Activated naive CD4-positive, alpha-beta T cell treated with anti-CD3 and anti-CD28 coated beads for 36 hours (primary cell): Measurements from ENCODE around the gene CEACAM21. TPM values are rescaled to one million over a fixed set of nuclear protein-coding genes. Genes with fewer than 3 reads are reported as not detected.
A peak's percentile ranks its signal among the peaks of the same experiment; 100 is the strongest.

Source experiments
- CTCF ChIA-PET: fragments of 350-600 bp; sonication (Branson Sonifier 250); formaldehyde crosslinking; loops from one replicate; lab custom pipeline; 2021; ENCODE audit warnings: antibody characterized with exemption; lab: Charles Lee
- DNase-seq: peaks from one replicate; pipeline ENCODE4 v3.0.0-alpha.2; 2020
- H3K27ac Mint-ChIP-seq: one replicate; pipeline ENCODE4 v1.8.0; 2021; ENCODE audit warnings: mild to moderate bottlenecking, mixed read lengths
- H3K27me3 Mint-ChIP-seq: one replicate; pipeline ENCODE4 v1.8.0; 2021; ENCODE audit warnings: low read depth, mixed read lengths
- H3K36me3 Mint-ChIP-seq: one replicate; pipeline ENCODE4 v1.8.0; 2021; ENCODE audit warnings: low read depth, mixed read lengths
- H3K4me1 Mint-ChIP-seq: one replicate; pipeline ENCODE4 v1.8.0; 2021; ENCODE audit warnings: low read depth, mixed read lengths
- H3K4me3 Mint-ChIP-seq: one replicate; pipeline ENCODE4 v1.8.0; 2021; ENCODE audit warnings: mild to moderate bottlenecking, moderate library complexity, mixed read lengths
- H3K9me3 Mint-ChIP-seq: one replicate; pipeline ENCODE4 v1.8.0; 2021; ENCODE audit warnings: mixed read lengths
- intact Hi-C: fragments of 100-400 bp; cut with micrococcal nuclease; formaldehyde crosslinking; loops from one replicate; pipeline ENCODE4 v1.15.1; 2023
- total RNA-seq, 2 experiments: library from RNA; stranded (reverse); gene quantifications; one replicate each; pipeline ENCODE4 v1.2.3, GENCODE V29; 2021

Gene CEACAM21
- total RNA-seq, 2 experiments from 2014 or later = 32.2 to 33.6 TPM

GRCh38 chr19:41587101-41587837 lies 11.3 kb downstream of the CEACAM21 start:
- H3K36me3 Mint-ChIP-seq = peaks cover 22% of the 10 kb centered on the region
- peaks cover 8% of the 10 kb centered on the region for H3K9me3 Mint-ChIP-seq
- no peak overlapping the region for H3K27ac Mint-ChIP-seq
- no peaks in the 10 kb centered on the region for H3K27me3 Mint-ChIP-seq
- H3K4me3 Mint-ChIP-seq = no peak overlapping the region
- H3K4me1 Mint-ChIP-seq = no peaks in the 10 kb centered on the region
- CTCF ChIA-PET = no interaction called here
- DNase-seq = no peak
- intact Hi-C loops = no loop called here

GRCh38 chr19:41587838-41588210 lies 11.9 kb downstream of the CEACAM21 start:
- H3K36me3 Mint-ChIP-seq = peaks cover 16% of the 10 kb centered on the region
- no peak overlapping the region for H3K4me3 Mint-ChIP-seq
- intact Hi-C loops = no loop called here
- H3K27me3 Mint-ChIP-seq = no peaks in the 10 kb centered on the region
- no peak for DNase-seq
- no peaks in the 10 kb centered on the region for H3K4me1 Mint-ChIP-seq
- CTCF ChIA-PET = interaction anchor here (0.7 kb wide), 1 partner anchor 138 kb away, joined by 3 read pairs; no protein-coding TSS in a partner anchor
- H3K27ac Mint-ChIP-seq = no peak overlapping the region
- peaks cover 6% of the 10 kb centered on the region for H3K9me3 Mint-ChIP-seq

DNA sequence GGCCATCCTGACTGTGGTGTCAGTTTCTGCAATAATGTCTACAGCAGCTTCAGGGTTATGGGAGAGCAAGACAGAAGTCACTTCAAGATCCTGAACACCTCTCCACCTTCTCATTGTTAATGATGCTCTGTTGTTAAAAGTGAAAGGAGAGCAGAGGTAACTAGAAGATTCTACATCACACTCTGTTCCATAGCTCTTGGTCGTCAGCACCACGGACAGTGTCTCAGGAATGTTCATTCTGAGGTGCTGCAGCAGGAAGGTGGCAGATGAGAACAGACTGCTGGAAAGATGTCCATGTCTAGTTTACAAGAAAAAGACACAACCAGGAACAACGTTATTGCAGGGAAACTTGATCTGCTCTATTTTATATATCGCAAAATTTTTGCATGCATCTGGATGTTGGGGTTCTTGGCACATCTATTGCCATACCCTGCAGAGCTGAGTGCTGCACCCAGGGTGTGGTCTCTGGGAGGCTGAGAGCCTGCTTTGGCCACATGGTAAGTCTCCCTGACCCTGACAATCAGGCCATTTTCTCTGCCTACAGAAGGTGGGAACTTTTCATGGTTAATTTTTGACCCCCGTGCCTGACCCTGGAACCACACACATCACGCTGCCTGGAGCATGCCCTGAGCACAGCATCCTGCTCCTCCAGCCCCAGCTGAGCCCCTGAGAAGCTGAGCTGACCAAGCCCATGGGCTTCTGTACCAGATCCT lies 12.7 kb downstream of the CEACAM21 start:
- CTCF ChIA-PET = interaction anchor here (0.7 kb wide), 1 partner anchor 139 kb away, joined by 3 read pairs; no protein-coding TSS in a partner anchor
- intact Hi-C loops = no loop called here

DNA sequence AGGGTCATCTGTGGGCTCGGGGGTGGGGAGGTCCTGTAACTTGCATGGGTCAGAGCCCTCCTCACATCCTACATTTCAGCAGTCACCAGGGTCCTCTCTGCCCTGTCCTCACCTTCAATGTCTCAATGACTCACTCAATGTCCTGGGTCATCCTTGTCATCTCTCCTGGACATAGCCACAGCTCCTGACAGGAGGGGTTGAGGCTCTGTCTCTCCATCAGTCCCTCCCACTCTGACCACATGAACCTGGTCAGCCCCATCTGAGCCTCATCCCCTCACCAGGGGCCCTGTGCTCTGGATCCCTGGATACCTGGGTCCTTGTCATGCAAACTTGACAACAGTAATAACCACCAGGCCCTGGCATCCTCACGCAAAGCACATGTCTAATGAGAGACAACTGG lies 13.4 kb downstream of the CEACAM21 start:
- H3K9me3 Mint-ChIP-seq = no peaks in the 10 kb centered on the region
- CTCF ChIA-PET = no interaction called here
- no peak for DNase-seq
- intact Hi-C loops = no loop called here
- no peaks in the 10 kb centered on the region for H3K27me3 Mint-ChIP-seq
- H3K27ac Mint-ChIP-seq = no peak overlapping the region
- H3K4me3 Mint-ChIP-seq = no peak overlapping the region
- H3K4me1 Mint-ChIP-seq = no peaks in the 10 kb centered on the region
- peaks cover 6% of the 10 kb centered on the region for H3K36me3 Mint-ChIP-seq

More for the DNA sequence above, 12.7 kb downstream of the CEACAM21 start:
- H3K36me3 Mint-ChIP-seq = peaks cover 8% of the 10 kb centered on the region
- no peak overlapping the region for H3K4me3 Mint-ChIP-seq
- peak; percentile 70 for DNase-seq
- no peaks in the 10 kb centered on the region for H3K4me1 Mint-ChIP-seq
- no peak overlapping the region for H3K27ac Mint-ChIP-seq
- no peaks in the 10 kb centered on the region for H3K27me3 Mint-ChIP-seq
- H3K9me3 Mint-ChIP-seq = no peaks in the 10 kb centered on the region

- DNase-seq = no peak
- Mint-ChIP-seq H3K36me3 (no peaks in the 10 kb centered on the region), H3K27me3 (no peaks in the 10 kb centered on the region), H3K4me1 (peaks cover 7% of the 10 kb centered on the region), H3K9me3 (no peaks in the 10 kb centered on the region), H3K4me3 (no peak overlapping the region), H3K27ac (no peak overlapping the region)
- intact Hi-C loops = no loop called here
- CTCF ChIA-PET = interaction anchor here (0.5 to 0.7 kb wide), 3 partner anchors 21 to 162 kb away, joined by 3 read pairs; no protein-coding TSS in a partner anchor
Measured at GRCh38 chr19:41590936-41591335, 15.0 kb downstream of the CEACAM21 start.

- Mint-ChIP-seq H3K27me3 (peaks cover 3% of the 10 kb centered on the region), H3K9me3 (no peaks in the 10 kb centered on the region), H3K4me1 (peaks cover 7% of the 10 kb centered on the region), H3K4me3 (no peak overlapping the region), H3K36me3 (no peaks in the 10 kb centered on the region), H3K27ac (no peak overlapping the region)
- intact Hi-C loops = no loop called here
- DNase-seq = no peak
- CTCF ChIA-PET = interaction anchor here (1.2 to 6.9 kb wide), 3 partner anchors 14 to 28 kb away, joined by 6 to 60 read pairs (median 19); partner anchors contain the start of gene CEACAM21
Measured at GRCh38 chr19:41591951-41592562, 16.1 kb downstream of the CEACAM21 start.

DNA sequence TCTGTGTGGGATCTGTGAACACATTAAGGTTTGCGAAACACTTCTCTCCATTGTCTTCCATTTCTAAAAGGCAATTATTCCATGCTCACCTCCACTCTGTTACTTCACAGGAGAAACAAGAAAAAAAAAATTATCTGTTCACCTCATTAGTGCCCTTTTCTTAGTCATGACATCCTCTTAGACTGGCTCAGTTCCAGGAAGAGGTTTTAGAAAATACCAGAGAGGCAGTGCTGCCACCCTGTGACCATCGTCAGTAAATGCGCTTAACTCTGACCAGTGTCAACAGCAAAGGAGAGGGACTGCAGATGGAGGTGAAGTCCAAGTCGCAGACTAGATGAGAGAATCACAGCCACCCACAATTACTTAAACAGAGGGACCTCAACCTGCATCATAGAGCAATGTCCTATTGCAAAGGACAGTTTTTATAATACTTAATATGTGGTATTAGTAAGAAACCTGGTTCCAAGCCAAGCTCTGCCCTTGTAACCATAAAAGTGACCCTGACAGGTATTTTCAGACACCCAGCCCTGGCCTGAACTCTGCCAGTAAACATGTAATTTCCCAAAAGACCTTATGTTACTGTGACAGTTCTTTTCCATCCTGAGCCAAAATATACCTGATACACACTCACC lies 19.4 kb downstream of the CEACAM21 start:
- intact Hi-C loops = loop anchor here (1.0 to 5.0 kb wide), 6 partner anchors 19 to 288 kb away; partner anchors contain the start of gene CEACAM21
- DNase-seq = peak; percentile 86
- Mint-ChIP-seq H3K9me3 (no peaks in the 10 kb centered on the region), H3K4me3 (no peak overlapping the region), H3K4me1 (peaks cover 9% of the 10 kb centered on the region), H3K27ac (no peak overlapping the region), H3K36me3 (no peaks in the 10 kb centered on the region), H3K27me3 (peaks cover 3% of the 10 kb centered on the region)
- CTCF ChIA-PET = interaction anchor here (0.6 to 8.6 kb wide), 16 partner anchors 9 to 187 kb away, joined by 3 to 92 read pairs (median 7); partner anchors contain the start of genes CEACAM21 and DMAC2

- peaks cover 9% of the 10 kb centered on the region for H3K4me1 Mint-ChIP-seq
- DNase-seq = no peak
Measured at GRCh38 chr19:41595890-41596280, 19.9 kb downstream of the CEACAM21 start.

DNA sequence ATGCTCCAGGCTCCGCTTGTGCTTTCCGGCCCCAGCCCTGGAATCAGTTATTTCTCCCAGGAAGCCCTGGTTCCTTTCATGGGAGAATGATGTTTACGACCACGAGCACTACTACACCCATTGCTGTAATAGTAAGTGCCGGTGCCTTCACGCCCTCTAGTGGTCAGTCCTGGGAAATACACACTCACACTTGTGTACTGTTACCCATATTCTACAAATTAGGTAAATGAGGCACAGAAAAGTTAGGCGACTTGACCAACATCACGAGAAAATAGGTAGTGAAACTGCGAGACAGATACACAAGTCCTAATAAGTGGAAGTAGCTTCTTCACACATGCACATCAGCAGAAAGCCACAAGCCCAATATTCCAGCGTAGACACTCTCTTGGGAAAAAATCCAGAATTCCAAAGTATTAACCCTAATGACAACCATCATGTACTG lies 21.7 kb downstream of the CEACAM21 start:
- no peak overlapping the region for H3K27ac Mint-ChIP-seq
- peak overlapping the region; percentile 49 for H3K4me3 Mint-ChIP-seq
- DNase-seq = peak; percentile 92
- intact Hi-C loops = loop anchor here (1.0 to 5.0 kb wide), 4 partner anchors 148 to 395 kb away; no protein-coding TSS in a partner anchor
- peaks cover 9% of the 10 kb centered on the region for H3K4me1 Mint-ChIP-seq
- H3K36me3 Mint-ChIP-seq = no peaks in the 10 kb centered on the region
- peaks cover 3% of the 10 kb centered on the region for H3K27me3 Mint-ChIP-seq
- no peaks in the 10 kb centered on the region for H3K9me3 Mint-ChIP-seq
- CTCF ChIA-PET = interaction anchor here (0.7 to 8.6 kb wide), 21 partner anchors 9 to 421 kb away, joined by 3 to 92 read pairs (median 5); partner anchors contain the start of genes CEACAM21 and DMAC2

More at GRCh38 chr19:41595890-41596280, 19.9 kb downstream of the CEACAM21 start:
- intact Hi-C loops = loop anchor here (1.0 to 5.0 kb wide), 7 partner anchors 20 to 289 kb away; partner anchors contain the start of gene CEACAM21
- Mint-ChIP-seq H3K27ac (no peak overlapping the region), H3K4me3 (no peak overlapping the region), H3K9me3 (no peaks in the 10 kb centered on the region), H3K27me3 (peaks cover 3% of the 10 kb centered on the region), H3K36me3 (no peaks in the 10 kb centered on the region)
- CTCF ChIA-PET = interaction anchor here (1.0 to 8.6 kb wide), 11 partner anchors 9 to 156 kb away, joined by 3 to 92 read pairs (median 9); partner anchors contain the start of genes CEACAM21 and DMAC2

GRCh38 chr19:41599175-41599966 lies 23.4 kb downstream of the CEACAM21 start:
- H3K4me1 Mint-ChIP-seq = peaks cover 9% of the 10 kb centered on the region
- intact Hi-C loops = loop anchor here (5.0 kb wide), 1 partner anchor 292 kb away; no protein-coding TSS in a partner anchor
- H3K4me3 Mint-ChIP-seq = no peak overlapping the region
- peaks cover 3% of the 10 kb centered on the region for H3K27me3 Mint-ChIP-seq
- CTCF ChIA-PET = interaction anchor here (6.9 to 8.6 kb wide), 2 partner anchors 21 to 151 kb away, joined by 60 to 92 read pairs; partner anchors contain the start of gene CEACAM21
- no peak overlapping the region for H3K27ac Mint-ChIP-seq
- no peaks in the 10 kb centered on the region for H3K9me3 Mint-ChIP-seq
- no peaks in the 10 kb centered on the region for H3K36me3 Mint-ChIP-seq
- no peak for DNase-seq

GRCh38 chr19:41601771-41602170 lies 25.8 kb downstream of the CEACAM21 start:
- Mint-ChIP-seq H3K27ac (no peak overlapping the region), H3K27me3 (no peaks in the 10 kb centered on the region), H3K36me3 (no peaks in the 10 kb centered on the region), H3K4me1 (peaks cover 2% of the 10 kb centered on the region), H3K9me3 (no peaks in the 10 kb centered on the region), H3K4me3 (no peak overlapping the region)
- intact Hi-C loops = no loop called here
- CTCF ChIA-PET = no interaction called here
- DNase-seq = no peak
